Spleen (tissue), 11 donors: ENCODE results near the gene PIP5K1B. TPM values are rescaled to one million over a fixed set of nuclear protein-coding genes. Genes with fewer than 3 reads are reported as not detected.

Source experiments
- DNase-seq: peaks from one replicate; pipeline ENCODE4 v3.0.0-alpha.2; 2020
- H3K27ac ChIP-seq, 8 donors: fragments of 200-600 bp; sonication (generic) in 7 of 8; 1 replicate in 4 of 8; 2 replicates in 4 of 8; pipeline versions ENCODE4 v1.5.0 to v1.8.0; 2016 to 2021; ENCODE audit warnings: inconsistent platforms in 4 of 8, mild to moderate bottlenecking in 4 of 8, moderate library complexity in 1 of 8
- H3K27me3 ChIP-seq, 7 donors: fragments of 200-600 bp; sonication (generic) in 6 of 7; replicated peaks in 1 of 7; 1 replicate in 4 of 7; 2 replicates in 3 of 7; pipeline versions ENCODE4 v1.5.0 to v1.8.0; 2016 to 2021; ENCODE audit warnings: inconsistent platforms in 3 of 7, mild to moderate bottlenecking in 1 of 7
- H3K36me3 ChIP-seq, 6 donors: fragments of 200-600 bp; sonication (generic) in 5 of 6; 1 replicate in 4 of 6; 2 replicates in 2 of 6; pipeline versions ENCODE4 v1.5.0 to v1.8.0; 2016 to 2021; ENCODE audit warnings: inconsistent platforms in 2 of 6
- H3K4me1 ChIP-seq, 6 donors: fragments of 200-600 bp; sonication (generic) in 5 of 6; 1 replicate in 3 of 6; 2 replicates in 3 of 6; pipeline versions ENCODE4 v1.5.0 to v1.8.0; 2016 to 2021; ENCODE audit warnings: inconsistent platforms in 3 of 6
- H3K4me3 ChIP-seq, 8 donors: fragments of 200-600 bp; sonication (generic) in 7 of 8; 1 replicate in 4 of 8; 2 replicates in 4 of 8; pipeline versions ENCODE4 v1.5.0 to v1.8.0; 2016 to 2021; ENCODE audit warnings: inconsistent platforms in 4 of 8, mild to moderate bottlenecking in 4 of 8, moderate library complexity in 2 of 8
- H3K9me3 ChIP-seq, 8 donors: fragments of 200-600 bp; sonication (generic) in 7 of 8; 1 replicate in 4 of 8; 2 replicates in 4 of 8; pipeline versions ENCODE4 v1.5.0 to v1.8.0; 2016 to 2021; ENCODE audit warnings: inconsistent platforms in 4 of 8
- CTCF ChIP-seq, 11 experiments: fragments of 200-600 bp in 7 of 11; fragments of 450-650 bp in 4 of 11; sonication (generic) in 4 of 11; IDR thresholded peaks in 8 of 11; conservative IDR thresholded peaks in 3 of 11; 1 replicate in 7 of 11; 2 replicates in 4 of 11; pipeline versions ENCODE4 v1.4.0 to v1.8.0; 2016 to 2021; ENCODE audit warnings: antibody characterized with exemption in 11 of 11, inconsistent platforms in 4 of 11, mild to moderate bottlenecking in 1 of 11
- POLR2A ChIP-seq, 3 donors: fragments of 450-650 bp; IDR thresholded peaks; one replicate each; pipeline ENCODE4 v1.5.1; 2017; ENCODE audit warnings: antibody characterized with exemption in 3 of 3, mild to moderate bottlenecking in 1 of 3
- POLR2AphosphoS5 ChIP-seq, 3 donors: sonication (generic); formaldehyde crosslinking; IDR thresholded peaks; one replicate each; pipeline ENCODE4 v1.5.1; 2017; ENCODE audit warnings: antibody characterized with exemption in 3 of 3
- WGBS, 5 donors: extraction: QIAGEN DNeasy Blood & Tissue Kit in 3 of 5; methylation state at CpG; one replicate each; pipeline versions ENCODE4 v1.1.5 to v1.1.7; 2013 to 2018; 5-methylcytosine and 5-hydroxymethylcytosine counted together
- intact Hi-C: fragments of 100-400 bp; cut with DNase I; formaldehyde crosslinking; loops from one replicate; pipeline ENCODE4 v1.15.0; 2023; ENCODE audit warnings: low total_unique reads
- polyA plus RNA-seq, 3 donors: library from polyadenylated mRNA; stranded (reverse); fragments of 200-250 nt; gene quantifications; one replicate each; pipeline ENCODE4 v1.2.1, GENCODE V29; 2013
- total RNA-seq, 7 donors: library from RNA; depleted of rRNA in 3 of 7; stranded (reverse); fragments of >200 nt in 3 of 7; fragmentation: NEBNext Ultra II Directional in 4 of 7; extraction: Animal tissue kit (Norgen Biotek cat#: 25700) in 4 of 7; gene quantifications; one replicate each; pipeline versions ENCODE4 v1.1.0 to v1.2.1, GENCODE V29; 2016 to 2021
- donor health status: healthy with polysubstance abuse.
- donor health status: DM: no; HTN: no; CAD: no; lungs with moderate emphysema.
- donor health status: DM: no; HTN: no; CAD: no.
- donor health status: Bipolar disorder and iron deficiency.
- donor health status: healthy.
- donor health status: DM: no; HTN: no; CAD: no.
- donor health status: DM: yes; HTN: yes; CAD: no.

The PIP5K1B gene
- total and polyA plus RNA-seq, 10 donors = 1.5 to 10.3 (median 6.8) TPM

- no peaks in the 10 kb centered on the region for H3K36me3 ChIP-seq
- 81 to 85% (median 84%) methylated on average over 11 of the region's 11 CpGs for WGBS, 5 donors
- DNase-seq = no peak
- no peak overlapping the region for H3K4me3 ChIP-seq
- peaks cover 0 to 32% (median 8%) of the 10 kb centered on the region in 6 donors for H3K4me1 ChIP-seq
- TF ChIP-seq POLR2A (IDR thresholded peaks at IDR 0.05) (no peak), CTCF (IDR thresholded peaks at IDR 0.05 in 8 of 11, conservative IDR thresholded peaks at IDR 0.05 in 3 of 11) (no peak), POLR2AphosphoS5 (IDR thresholded peaks at IDR 0.05) (no peak)
- H3K27me3 ChIP-seq = no peaks in the 10 kb centered on the region
- no peaks in the 10 kb centered on the region for H3K9me3 ChIP-seq
- H3K27ac ChIP-seq = no peak overlapping the region
- intact Hi-C loops = no loop called here
Measured at GRCh38 chr9:68804911-68805889, 100.2 kb downstream of the PIP5K1B start.

- no peak overlapping the region for H3K27ac ChIP-seq
Measured at GRCh38 chr9:68805890-68806517, 101.0 kb downstream of the PIP5K1B start.

GRCh38 chr9:68808338-68808890, 103.4 kb downstream of the PIP5K1B start:
- H3K27ac ChIP-seq = no peak overlapping the region
- H3K9me3 ChIP-seq = no peaks in the 10 kb centered on the region
- 89 to 94% (median 92%) methylated on average over 6 of the region's 6 CpGs for WGBS, 5 donors
- no peak overlapping the region for H3K4me3 ChIP-seq
- H3K27me3 ChIP-seq = no peaks in the 10 kb centered on the region
- H3K4me1 ChIP-seq = peaks cover 0 to 19% (median 3%) of the 10 kb centered on the region in 6 donors
- no peaks in the 10 kb centered on the region for H3K36me3 ChIP-seq
- TF ChIP-seq POLR2AphosphoS5 (IDR thresholded peaks at IDR 0.05) (no peak), POLR2A (IDR thresholded peaks at IDR 0.05) (no peak)
- intact Hi-C loops = no loop called here
- DNase-seq = no peak

More at GRCh38 chr9:68805890-68806517, 101.0 kb downstream of the PIP5K1B start:
- Histone ChIP-seq H3K4me3 (no peak overlapping the region), H3K27me3 (no peaks in the 10 kb centered on the region), H3K4me1 (peaks cover 0 to 32% (median 8%) of the 10 kb centered on the region in 6 donors), H3K9me3 (no peaks in the 10 kb centered on the region), H3K36me3 (no peaks in the 10 kb centered on the region)
- intact Hi-C loops = no loop called here
- no peak for TF ChIP-seq POLR2A (IDR thresholded peaks at IDR 0.05)
- no peak for TF ChIP-seq CTCF (IDR thresholded peaks at IDR 0.05 in 8 of 11, conservative IDR thresholded peaks at IDR 0.05 in 3 of 11)
- no peak for TF ChIP-seq POLR2AphosphoS5 (IDR thresholded peaks at IDR 0.05)
- 79 to 87% (median 84%) methylated on average over 3 of the region's 3 CpGs for WGBS, 5 donors
- no peak for DNase-seq

- 84 to 92% (median 90%) methylated on average over 8 of the region's 8 CpGs for WGBS, 5 donors
- intact Hi-C loops = loop anchor here (10.0 kb wide), 2 partner anchors 52 to 98 kb away; no protein-coding TSS in a partner anchor
- Histone ChIP-seq H3K4me3 (no peak overlapping the region), H3K27ac (no peak overlapping the region), H3K9me3 (no peaks in the 10 kb centered on the region), H3K4me1 (peaks cover 0 to 3% (median 0%) of the 10 kb centered on the region in 6 donors), H3K36me3 (no peaks in the 10 kb centered on the region), H3K27me3 (no peaks in the 10 kb centered on the region)
- TF ChIP-seq CTCF (IDR thresholded peaks at IDR 0.05 in 8 of 11, conservative IDR thresholded peaks at IDR 0.05 in 3 of 11) (no peak), POLR2AphosphoS5 (IDR thresholded peaks at IDR 0.05) (no peak), POLR2A (IDR thresholded peaks at IDR 0.05) (no peak)
- no peak for DNase-seq
Measured at GRCh38 chr9:68817079-68817875, 112.2 kb downstream of the PIP5K1B start.
